HG02885 (cell line): ENCODE data around the gene NOL6.
"Not testable (repeated sequence)": the region's sequence is repeated elsewhere in the genome, so short reads cannot be mapped to it uniquely, and the experiment has no call there.

Source experiments
- ATAC-seq: cut with Tn5 transposase; IDR thresholded peaks from one replicate; pipeline ENCODE4 v1.9.1; 2021; ENCODE audit warnings: mild to moderate bottlenecking; ENCODE audit not compliant: unreplicated experiment, poor library complexity

NOL6 gene

DNA sequence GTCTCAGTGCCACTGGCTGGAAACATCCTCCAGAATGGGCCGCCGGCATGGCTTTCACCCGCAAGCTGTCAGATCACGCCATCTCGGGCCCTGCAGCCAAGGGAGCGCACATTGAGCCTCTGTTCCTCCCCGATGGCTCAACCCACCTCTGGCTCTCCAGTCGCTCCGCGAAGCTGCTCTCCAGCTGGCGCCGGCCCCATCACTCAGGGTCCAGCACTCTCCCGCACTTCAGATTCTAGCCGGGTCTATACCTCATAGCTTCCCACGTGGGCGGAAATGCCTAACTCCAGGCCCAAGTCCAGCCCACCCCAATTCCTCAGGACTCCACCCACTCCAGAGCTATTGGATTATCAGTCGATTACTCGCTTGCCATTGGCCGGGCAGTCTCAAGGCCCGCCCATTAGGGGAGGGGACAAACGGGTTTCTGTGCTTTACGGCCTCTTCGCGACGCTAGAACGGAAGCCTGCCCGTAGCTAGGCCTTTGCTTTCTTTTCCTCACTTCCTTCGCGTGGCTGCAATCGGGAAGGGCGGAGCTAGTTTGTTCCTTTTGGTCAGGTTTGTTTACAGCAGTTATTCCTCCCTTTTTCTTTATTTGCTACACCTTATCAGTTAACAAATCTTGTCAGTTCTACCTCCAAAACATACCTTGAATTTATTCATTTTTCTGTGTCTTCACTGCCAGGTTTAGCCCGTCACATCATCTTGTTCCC lies at the start of gene NOL6:
NOL6 (minus strand) TSS at position 282 of the 710 bp plus-strand sequence; CDS start at position 200, 82 bp downstream.
- ATAC-seq = peak; percentile 99

GRCh38 chr9:33521861-33522260 lies 48.1 kb upstream of the NOL6 start:
- not testable (repeated sequence) for ATAC-seq

GRCh38 chr9:33517934-33518577 lies 44.3 kb upstream of the NOL6 start:
- ATAC-seq = not testable (repeated sequence)

- ATAC-seq = no peak
Observed at GRCh38 chr9:33517373-33517772, 43.6 kb upstream of the NOL6 start.

DNA sequence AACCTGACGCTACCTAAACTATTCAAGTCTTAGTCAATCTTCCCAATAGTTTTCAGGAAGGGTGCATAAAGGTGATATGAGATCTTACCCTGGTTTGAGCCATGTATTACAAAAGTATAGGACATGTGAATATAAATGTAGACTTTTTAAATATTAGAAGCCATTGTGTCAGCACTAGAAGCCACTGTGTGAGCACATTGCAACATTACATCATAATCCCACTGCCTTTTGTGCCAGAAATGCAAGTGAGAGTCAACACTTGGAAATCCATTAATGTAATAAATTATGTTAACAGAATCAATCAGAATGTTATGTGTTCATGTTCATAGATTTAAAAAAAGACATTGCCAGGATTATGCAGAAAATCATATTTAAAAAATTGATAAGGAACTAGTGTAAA lies 42.7 kb upstream of the NOL6 start:
- ATAC-seq = not testable (repeated sequence)

GRCh38 chr9:33515342-33515995 lies 41.7 kb upstream of the NOL6 start:
- not testable (repeated sequence) for ATAC-seq

DNA sequence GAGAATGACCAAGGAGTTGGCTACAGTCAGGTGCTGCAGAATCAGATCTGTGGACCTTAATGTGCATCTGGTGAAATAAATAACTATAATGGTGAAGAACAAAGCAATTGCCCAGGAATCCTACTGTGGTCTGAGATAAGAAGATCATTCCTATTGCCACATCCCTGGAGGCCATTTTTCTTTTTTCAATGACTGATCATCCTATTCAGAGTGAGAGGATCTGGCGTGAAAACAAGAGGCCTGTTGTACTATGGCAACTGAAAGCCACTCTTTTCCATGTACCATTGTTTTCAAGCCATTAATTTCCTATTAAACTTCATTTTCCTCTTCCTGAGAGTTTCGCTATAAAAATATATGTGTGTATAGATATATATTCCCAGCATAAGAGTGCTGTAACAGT lies 38.8 kb upstream of the NOL6 start:
- not testable (repeated sequence) for ATAC-seq

DNA sequence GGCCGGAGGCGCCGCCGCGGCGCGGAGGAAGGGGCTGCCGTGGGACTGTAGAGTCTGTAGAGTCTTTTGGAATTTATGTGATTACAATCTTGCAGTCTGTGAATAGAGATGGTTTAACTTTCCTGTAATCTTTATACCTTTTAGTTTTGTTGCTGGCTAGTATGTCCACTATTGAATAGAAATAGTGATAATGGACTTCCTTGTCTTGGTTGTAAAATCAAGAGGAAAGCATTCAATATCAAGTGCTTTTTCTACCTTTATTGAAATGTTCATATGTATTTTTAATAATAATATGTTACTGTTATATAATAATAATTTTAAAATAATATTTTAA lies 37.4 kb upstream of the NOL6 start:
- not testable (repeated sequence) for ATAC-seq

GRCh38 chr9:33510262-33511183 lies 36.8 kb upstream of the NOL6 start:
- ATAC-seq = peak; percentile 63

GRCh38 chr9:33506626-33507370 lies 33.1 kb upstream of the NOL6 start:
- ATAC-seq = no peak

DNA sequence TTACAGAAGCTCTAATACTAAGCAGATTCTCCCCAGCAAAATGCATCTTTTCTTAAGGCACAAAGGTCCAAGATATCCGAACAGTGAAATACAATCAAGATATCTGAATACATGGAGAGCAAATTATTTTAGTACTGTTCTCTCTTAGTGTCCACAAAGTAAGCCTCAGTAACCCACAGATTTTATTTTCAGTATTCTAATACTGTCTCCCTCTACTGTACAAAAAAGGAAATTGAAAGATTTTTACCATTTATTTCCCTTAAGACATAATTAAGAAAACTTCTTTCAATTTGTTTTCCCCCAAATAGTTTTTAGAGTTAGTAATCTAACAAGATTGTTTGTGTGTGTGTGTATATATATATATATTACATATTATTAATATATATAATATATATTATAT lies 24.7 kb upstream of the NOL6 start:
- ATAC-seq = no peak

DNA sequence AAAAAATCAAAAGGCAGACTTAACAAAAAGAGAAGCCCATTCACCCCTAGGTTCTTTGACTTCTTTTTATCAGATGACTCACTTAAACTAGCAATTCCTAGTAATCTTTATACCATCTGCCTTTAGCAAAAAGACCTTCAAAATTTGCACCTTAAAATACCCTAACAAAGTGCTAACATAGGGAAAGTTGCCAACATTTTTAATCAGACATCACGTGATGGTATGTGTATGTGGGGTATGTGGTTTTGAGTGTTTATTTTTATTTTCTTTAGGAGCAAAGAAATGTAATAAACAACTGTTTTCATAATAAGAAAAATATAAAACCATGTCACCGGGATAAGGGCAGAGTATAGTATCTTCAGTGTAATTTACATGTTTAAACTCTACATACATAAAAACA lies 20.1 kb upstream of the NOL6 start:
- ATAC-seq = not testable (repeated sequence)

- ATAC-seq = no peak
Observed at GRCh38 chr9:33489066-33489465, 15.3 kb upstream of the NOL6 start.

DNA sequence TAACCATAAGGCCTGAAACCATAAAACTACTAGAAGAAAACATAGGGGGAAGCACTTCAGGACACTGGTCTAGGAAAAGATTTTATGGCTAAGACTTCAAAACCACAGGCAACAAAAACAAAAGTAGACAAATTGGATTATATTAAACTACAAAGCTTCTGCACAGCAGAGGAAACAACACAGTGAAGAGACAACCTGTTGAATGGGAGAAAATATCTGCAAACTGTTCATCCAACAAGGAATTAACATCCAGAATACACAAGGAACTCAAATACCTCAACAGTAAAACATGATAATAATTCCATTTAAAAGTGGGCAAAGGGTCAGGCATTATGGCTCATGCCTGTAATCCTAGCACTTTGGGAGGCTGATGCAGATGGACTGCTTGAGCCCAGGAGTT lies 11.6 kb upstream of the NOL6 start:
- ATAC-seq = not testable (repeated sequence)

DNA sequence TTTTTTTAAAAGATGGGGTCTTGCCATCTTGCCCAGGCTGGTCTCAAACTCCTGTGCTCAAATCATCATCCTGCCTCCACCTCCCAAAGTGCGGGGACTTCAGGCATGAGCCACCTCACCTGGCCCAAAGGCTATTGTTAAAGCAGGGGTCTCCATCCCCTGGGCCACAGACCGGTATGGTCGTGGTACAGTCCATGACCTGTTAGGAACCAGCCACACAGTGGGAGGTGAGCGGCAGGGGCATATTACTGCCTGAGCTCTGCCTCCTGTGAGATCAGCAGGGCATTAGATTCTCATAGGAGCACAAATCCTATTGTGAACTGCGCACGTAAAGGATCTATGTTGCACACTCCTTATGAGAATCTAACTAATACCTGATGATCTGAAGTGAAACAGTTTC lies 7.3 kb upstream of the NOL6 start:
- ATAC-seq = no peak

- no peak for ATAC-seq
Observed at GRCh38 chr9:33480106-33480505, 6.4 kb upstream of the NOL6 start.

DNA sequence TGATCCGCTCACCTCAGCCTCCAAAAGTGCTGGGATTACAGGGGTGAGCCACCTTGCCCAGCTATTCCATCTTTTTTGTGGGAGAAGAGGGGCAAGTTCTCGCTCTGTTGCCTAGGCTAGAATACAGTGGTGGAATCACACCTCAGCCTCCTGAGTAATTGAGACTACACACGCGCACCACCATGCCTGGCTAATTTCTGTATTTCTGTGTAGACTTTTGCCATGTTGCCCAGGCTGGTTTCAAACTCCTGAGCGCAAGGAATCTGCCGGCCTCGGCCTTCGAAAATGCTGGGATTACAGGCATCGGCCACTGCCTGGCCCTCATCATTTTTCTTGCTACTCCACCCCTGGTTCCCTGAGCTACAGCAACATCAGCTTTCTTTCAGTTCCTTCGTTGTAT lies 2.8 kb upstream of the NOL6 start:
- ATAC-seq = no peak

DNA sequence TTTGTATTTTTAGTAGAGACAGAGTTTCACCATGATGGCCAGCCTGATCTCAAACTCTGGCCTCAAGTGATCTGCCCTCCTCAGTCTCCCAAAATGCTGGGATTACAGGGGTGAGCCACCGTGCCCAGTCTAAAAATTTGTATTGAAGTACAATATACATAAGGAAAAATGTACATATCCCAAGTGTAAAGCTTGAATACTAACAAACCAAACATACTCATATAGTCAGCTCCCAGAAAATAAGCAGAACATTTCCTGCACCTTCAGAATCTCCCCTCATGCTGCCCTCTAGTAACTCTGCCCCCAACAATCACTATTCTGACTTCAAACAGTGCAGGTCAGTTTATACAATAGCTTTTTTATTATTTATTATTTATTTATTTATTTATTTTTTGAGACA lies 1.6 kb upstream of the NOL6 start:
- no peak for ATAC-seq

DNA sequence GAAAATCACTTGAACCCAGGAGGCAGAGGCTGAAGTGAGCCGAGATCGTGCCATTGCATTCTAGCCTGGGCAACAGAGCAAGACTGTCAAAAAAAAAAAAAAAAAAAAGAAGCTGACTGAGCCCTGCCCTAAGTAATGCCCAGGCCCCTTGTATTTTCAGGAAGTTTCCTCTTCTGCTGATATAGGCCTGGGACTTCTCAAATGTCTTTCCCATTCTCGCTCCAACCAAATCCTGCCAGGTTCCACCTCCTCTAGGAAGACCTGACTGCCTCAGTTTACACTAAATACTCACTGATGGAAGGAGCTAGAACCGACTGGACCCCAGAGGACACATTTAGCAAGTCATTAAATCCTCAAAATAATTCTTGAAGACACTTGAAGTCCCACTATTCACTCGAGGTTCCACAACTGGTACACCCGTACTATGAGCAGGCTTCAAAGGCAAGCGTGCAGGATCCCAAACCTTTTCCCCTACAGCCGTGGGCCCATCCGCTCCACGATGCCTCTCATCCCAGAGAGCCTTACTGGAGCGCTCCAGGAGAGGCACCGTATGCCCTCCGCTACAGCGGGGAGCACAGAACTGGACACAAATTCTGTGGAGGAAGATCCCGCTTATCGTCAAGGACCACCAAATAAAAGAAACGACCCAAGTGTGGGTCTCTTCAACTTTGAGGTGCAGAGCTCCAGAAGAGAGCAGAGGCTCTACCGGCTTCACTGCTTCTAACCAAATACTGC lies 676 bp downstream of the NOL6 start:
- ATAC-seq = no peak
